Astrocyte (in vitro differentiated cells and primary cell): Measurements from ENCODE around the gene WBP2NL. TPM values are rescaled to one million over a fixed set of nuclear protein-coding genes. Genes with fewer than 3 reads are reported as not detected.

Experiments used
- DNase-seq: peaks from one replicate; pipeline ENCODE4 v3.0.0-alpha.2; 2010; ENCODE audit warnings: low read depth
- FAIRE-seq: peaks from 2 replicates; lab custom pipeline; 2011; peaks lifted over from hg19 to GRCh38; lab: Jason Lieb, UNC
- H2AFZ ChIP-seq: 2 replicates; pipeline ENCODE4 v1.6.0; 2012; ENCODE audit warnings: low read depth, low read length, inconsistent platforms
- H3K27ac ChIP-seq: 2 replicates; pipeline ENCODE4 v1.5.1; 2011; ENCODE audit warnings: low read depth, low read length, inconsistent platforms
- H3K27me3 ChIP-seq: 2 replicates; pipeline ENCODE4 v1.6.0; 2011; ENCODE audit warnings: low read length, inconsistent platforms; ENCODE audit not compliant: insufficient read depth
- H3K36me3 ChIP-seq: 2 replicates; pipeline ENCODE4 v1.5.1; 2011; ENCODE audit warnings: low read length, inconsistent platforms; ENCODE audit not compliant: insufficient read depth
- H3K4me1 ChIP-seq: 2 replicates; pipeline ENCODE4 v1.5.1; 2011; ENCODE audit warnings: low read length, inconsistent platforms; ENCODE audit not compliant: insufficient read depth
- H3K4me2 ChIP-seq: 2 replicates; pipeline ENCODE4 v1.6.0; 2012; ENCODE audit warnings: low read length, inconsistent platforms
- H3K4me3 ChIP-seq: 2 replicates; pipeline ENCODE4 v1.5.1; 2011; ENCODE audit warnings: low read depth, mild to moderate bottlenecking, low read length, inconsistent platforms; ENCODE audit not compliant: insufficient read depth
- H3K79me2 ChIP-seq: 2 replicates; pipeline ENCODE4 v1.6.0; 2012; ENCODE audit warnings: mild to moderate bottlenecking, low read length, inconsistent platforms; ENCODE audit not compliant: insufficient read depth
- H3K9ac ChIP-seq: 2 replicates; pipeline ENCODE4 v1.6.0; 2012; ENCODE audit warnings: mild to moderate bottlenecking, low read length, inconsistent platforms
- H3K9me3 ChIP-seq: 2 replicates; pipeline ENCODE4 v1.5.1; 2012; ENCODE audit warnings: low read depth, mild to moderate bottlenecking, low read length, inconsistent platforms; ENCODE audit not compliant: insufficient read depth
- H4K20me1 ChIP-seq: 2 replicates; pipeline ENCODE4 v1.6.0; 2012; ENCODE audit warnings: low read length, inconsistent platforms; ENCODE audit not compliant: insufficient read depth
- H3K27ac Mint-ChIP-seq: one replicate; pipeline ENCODE4 v1.8.0; 2021; ENCODE audit warnings: mild to moderate bottlenecking, mixed read lengths; ENCODE audit not compliant: unreplicated experiment
- H3K27me3 Mint-ChIP-seq: one replicate; pipeline ENCODE4 v1.8.0; 2021; ENCODE audit warnings: low read depth, mixed read lengths; ENCODE audit not compliant: unreplicated experiment
- H3K36me3 Mint-ChIP-seq: one replicate; pipeline ENCODE4 v1.8.0; 2021; ENCODE audit warnings: low read depth, mixed read lengths; ENCODE audit not compliant: unreplicated experiment
- H3K4me1 Mint-ChIP-seq: one replicate; pipeline ENCODE4 v1.8.0; 2021; ENCODE audit warnings: low read depth, mixed read lengths; ENCODE audit not compliant: unreplicated experiment
- H3K4me3 Mint-ChIP-seq: one replicate; pipeline ENCODE4 v1.8.0; 2021; ENCODE audit warnings: mild to moderate bottlenecking, moderate library complexity, mixed read lengths; ENCODE audit not compliant: unreplicated experiment
- H3K9me3 Mint-ChIP-seq: one replicate; pipeline ENCODE4 v1.8.0; 2021; ENCODE audit warnings: mild to moderate bottlenecking, mixed read lengths; ENCODE audit not compliant: unreplicated experiment
- EZH2 ChIP-seq: IDR thresholded peaks from 2 replicates; pipeline ENCODE4 v1.6.1; 2012; ENCODE audit warnings: mild to moderate bottlenecking, low read length, inconsistent platforms; ENCODE audit not compliant: insufficient read depth
- total RNA-seq: library from RNA; stranded (reverse); gene quantifications from 2 replicates; pipeline ENCODE4 v1.2.1, GENCODE V29; 2021
- TF ChIP-seq, protein P1 (sequence below): IDR thresholded peaks from 2 replicates; pipeline ENCODE4 v1.5.1; 2011; ENCODE audit warnings: low read depth, mild to moderate bottlenecking, inconsistent platforms, low read length, moderate library complexity; ENCODE audit not compliant: insufficient read depth

WBP2NL gene
- total RNA-seq, 1 donor from 2014 or later: not detected

- H3K9me3 Mint-ChIP-seq: no peaks in the 10 kb centered on the region
- DNase-seq: no peak
- no peaks in the 10 kb centered on the region for H3K4me1 Mint-ChIP-seq
- no peak overlapping the region for H3K4me3 Mint-ChIP-seq
- Histone ChIP-seq H3K79me2 (no peaks in the 10 kb centered on the region), H2AFZ (no peak overlapping the region), H3K9me3 (no peaks in the 10 kb centered on the region), H3K27ac (no peak overlapping the region), H3K4me3 (no peak overlapping the region), H3K9ac (no peak overlapping the region), H3K4me2 (no peak overlapping the region), H3K36me3 (no peaks in the 10 kb centered on the region), H3K27me3 (no peaks in the 10 kb centered on the region), H4K20me1 (no peaks in the 10 kb centered on the region), H3K4me1 (peaks cover 12% of the 10 kb centered on the region)
- peaks cover 9% of the 10 kb centered on the region for H3K36me3 Mint-ChIP-seq
- no peak for FAIRE-seq
- H3K27ac Mint-ChIP-seq: no peak overlapping the region
- TF ChIP-seq, protein P1, sequence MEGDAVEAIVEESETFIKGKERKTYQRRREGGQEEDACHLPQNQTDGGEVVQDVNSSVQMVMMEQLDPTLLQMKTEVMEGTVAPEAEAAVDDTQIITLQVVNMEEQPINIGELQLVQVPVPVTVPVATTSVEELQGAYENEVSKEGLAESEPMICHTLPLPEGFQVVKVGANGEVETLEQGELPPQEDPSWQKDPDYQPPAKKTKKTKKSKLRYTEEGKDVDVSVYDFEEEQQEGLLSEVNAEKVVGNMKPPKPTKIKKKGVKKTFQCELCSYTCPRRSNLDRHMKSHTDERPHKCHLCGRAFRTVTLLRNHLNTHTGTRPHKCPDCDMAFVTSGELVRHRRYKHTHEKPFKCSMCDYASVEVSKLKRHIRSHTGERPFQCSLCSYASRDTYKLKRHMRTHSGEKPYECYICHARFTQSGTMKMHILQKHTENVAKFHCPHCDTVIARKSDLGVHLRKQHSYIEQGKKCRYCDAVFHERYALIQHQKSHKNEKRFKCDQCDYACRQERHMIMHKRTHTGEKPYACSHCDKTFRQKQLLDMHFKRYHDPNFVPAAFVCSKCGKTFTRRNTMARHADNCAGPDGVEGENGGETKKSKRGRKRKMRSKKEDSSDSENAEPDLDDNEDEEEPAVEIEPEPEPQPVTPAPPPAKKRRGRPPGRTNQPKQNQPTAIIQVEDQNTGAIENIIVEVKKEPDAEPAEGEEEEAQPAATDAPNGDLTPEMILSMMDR: no peak
- TF ChIP-seq EZH2: no peak
- no peaks in the 10 kb centered on the region for H3K27me3 Mint-ChIP-seq
Measured at GRCh38 chr22:42066126-42066761, 67.7 kb downstream of the WBP2NL start.

- no peak overlapping the region for H3K4me2 ChIP-seq
- H3K27me3 ChIP-seq: no peaks in the 10 kb centered on the region
- H2AFZ ChIP-seq: no peak overlapping the region
- H3K9me3 Mint-ChIP-seq: no peaks in the 10 kb centered on the region
- no peaks in the 10 kb centered on the region for H3K4me1 Mint-ChIP-seq
- DNase-seq: no peak
- no peaks in the 10 kb centered on the region for H4K20me1 ChIP-seq
- no peak overlapping the region for H3K27ac ChIP-seq
- no peak for FAIRE-seq
- no peak overlapping the region for H3K4me3 ChIP-seq
- H3K27ac Mint-ChIP-seq: no peak overlapping the region
- no peak overlapping the region for H3K9ac ChIP-seq
- H3K9me3 ChIP-seq: no peaks in the 10 kb centered on the region
- H3K36me3 Mint-ChIP-seq: peaks cover 11% of the 10 kb centered on the region
- no peaks in the 10 kb centered on the region for H3K27me3 Mint-ChIP-seq
- H3K36me3 ChIP-seq: no peaks in the 10 kb centered on the region
- peaks cover 14% of the 10 kb centered on the region for H3K4me1 ChIP-seq
- no peak for TF ChIP-seq EZH2
- H3K79me2 ChIP-seq: no peaks in the 10 kb centered on the region
- no peak overlapping the region for H3K4me3 Mint-ChIP-seq
Measured at GRCh38 chr22:42066937-42067336, 68.3 kb downstream of the WBP2NL start.

DNA sequence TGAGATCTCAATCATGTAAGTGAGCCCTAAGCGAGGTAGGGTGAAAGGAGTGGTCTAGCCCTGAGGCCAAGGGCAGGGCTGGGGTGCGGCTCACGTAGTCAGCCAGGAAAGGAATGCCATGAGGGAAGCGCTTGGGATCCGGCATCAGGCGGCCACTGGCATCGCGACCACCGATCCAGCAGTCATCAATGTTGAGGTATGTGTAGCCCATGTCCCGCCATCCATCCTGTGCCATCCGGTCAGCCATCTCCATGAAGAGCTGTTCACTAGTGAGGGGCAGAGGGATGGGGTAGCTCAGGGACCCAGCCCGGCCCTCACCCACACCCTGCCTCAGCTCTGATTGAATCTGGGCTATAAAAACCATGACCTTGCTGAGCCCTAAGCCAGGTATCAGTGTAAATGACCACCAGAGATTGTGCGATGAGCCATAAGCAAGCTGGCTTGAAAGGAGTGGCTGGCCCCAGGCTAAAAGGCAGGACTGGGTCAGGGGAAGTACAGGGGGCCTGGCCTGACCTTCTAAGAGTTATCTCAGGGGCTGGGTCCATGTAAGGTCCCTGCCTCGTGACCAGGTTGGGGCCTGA is 69.2 kb downstream of the WBP2NL start:
- Mint-ChIP-seq H3K27me3 (no peaks in the 10 kb centered on the region), H3K36me3 (peaks cover 11% of the 10 kb centered on the region), H3K4me1 (no peaks in the 10 kb centered on the region), H3K4me3 (no peak overlapping the region), H3K9me3 (peaks cover 2% of the 10 kb centered on the region), H3K27ac (no peak overlapping the region)
- Histone ChIP-seq H3K79me2 (no peaks in the 10 kb centered on the region), H3K27ac (no peak overlapping the region), H3K36me3 (no peaks in the 10 kb centered on the region), H3K4me2 (no peak overlapping the region), H3K27me3 (no peaks in the 10 kb centered on the region), H3K4me3 (no peak overlapping the region), H2AFZ (no peak overlapping the region), H3K4me1 (peaks cover 14% of the 10 kb centered on the region), H3K9ac (no peak overlapping the region), H3K9me3 (no peaks in the 10 kb centered on the region), H4K20me1 (no peaks in the 10 kb centered on the region)
- DNase-seq: no peak
- no peak for FAIRE-seq
- TF ChIP-seq, protein P1: no peak
- TF ChIP-seq EZH2: no peak
